Sciatic nerve (tissue), 2 donors: ENCODE measurements around the gene LRMDA. TPM values are rescaled to one million over a fixed set of nuclear protein-coding genes. Genes with fewer than 3 reads are reported as not detected.

ENCODE experiments used
- ATAC-seq: fragments of 200-7000 bp; cut with Tn5 transposase; one replicate; pipeline ENCODE4 v1.9.1; 2020; ENCODE audit warnings: mild to moderate bottlenecking, moderate library complexity
- DNase-seq: peaks from one replicate; pipeline ENCODE4 v3.0.0-alpha.2; 2020; ENCODE audit warnings: low spot score
- intact Hi-C: fragments of 100-400 bp; cut with DNase I; formaldehyde crosslinking; loops from one replicate; pipeline ENCODE4 v1.14.2; 2022
- total RNA-seq: library from RNA; stranded (reverse); fragmentation: NEBNext Ultra II Directional; extraction: Animal tissue kit (Norgen Biotek cat#: 25700); gene quantifications from one replicate; pipeline ENCODE4 v1.2.1, GENCODE V29; 2021
- donor health status: DM: no; HTN: no; CAD: no.
- donor health status: DM: no; HTN: no; CAD: no.

The LRMDA gene
- total RNA-seq, 1 donor from 2014 or later: 16.6 TPM

- intact Hi-C loops: no loop called here
- DNase-seq (no peak), ATAC-seq (no peak)
Observed at GRCh38 chr10:75875740-75876139, 444.3 kb downstream of the LRMDA start.

- ATAC-seq: no peak
- DNase-seq: no peak
- intact Hi-C loops: no loop called here
Observed at GRCh38 chr10:75876710-75877109, 445.3 kb downstream of the LRMDA start.

- ATAC-seq (no peak), DNase-seq (no peak)
- intact Hi-C loops: no loop called here
Observed at GRCh38 chr10:75877877-75878276, 446.5 kb downstream of the LRMDA start.

- ATAC-seq (no peak), DNase-seq (no peak)
- intact Hi-C loops: no loop called here
Observed at GRCh38 chr10:75878586-75878985, 447.2 kb downstream of the LRMDA start.

DNA sequence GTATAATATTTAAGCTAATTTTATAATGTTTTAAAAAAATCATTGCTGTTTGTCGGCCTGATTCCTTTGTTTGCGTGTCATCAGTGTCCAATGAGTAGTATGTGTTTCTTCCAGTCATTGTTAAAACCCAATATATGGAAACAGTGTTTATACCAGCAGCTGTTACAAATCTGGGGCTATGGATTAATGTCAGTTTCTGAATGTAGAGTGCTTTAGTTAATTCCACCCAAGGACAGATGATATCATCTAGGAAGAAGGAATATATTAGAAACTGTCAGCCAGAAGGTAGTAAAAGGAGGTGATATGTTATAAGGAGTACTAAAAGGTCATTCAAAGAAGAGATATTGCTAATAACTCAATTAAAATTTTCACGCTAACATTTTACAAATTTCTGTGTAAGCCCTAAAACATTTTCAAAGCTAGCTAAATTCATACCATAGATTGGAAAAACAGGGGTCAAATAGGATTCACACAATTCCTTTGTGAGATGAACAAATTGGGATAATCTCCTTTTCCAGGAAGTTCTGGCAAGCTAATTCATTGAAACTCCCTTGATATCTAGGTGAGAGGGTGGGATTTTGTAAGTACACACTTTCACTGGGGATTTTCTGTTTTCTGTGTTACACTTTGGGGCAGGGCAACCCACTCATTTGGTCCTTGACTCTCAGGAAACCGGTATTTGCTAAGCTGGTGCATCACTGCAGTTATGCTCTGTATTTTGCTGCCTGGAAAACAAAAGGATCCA is 448.8 kb downstream of the LRMDA start:
- DNase-seq (no peak), ATAC-seq (no peak)
- intact Hi-C loops: no loop called here

DNA sequence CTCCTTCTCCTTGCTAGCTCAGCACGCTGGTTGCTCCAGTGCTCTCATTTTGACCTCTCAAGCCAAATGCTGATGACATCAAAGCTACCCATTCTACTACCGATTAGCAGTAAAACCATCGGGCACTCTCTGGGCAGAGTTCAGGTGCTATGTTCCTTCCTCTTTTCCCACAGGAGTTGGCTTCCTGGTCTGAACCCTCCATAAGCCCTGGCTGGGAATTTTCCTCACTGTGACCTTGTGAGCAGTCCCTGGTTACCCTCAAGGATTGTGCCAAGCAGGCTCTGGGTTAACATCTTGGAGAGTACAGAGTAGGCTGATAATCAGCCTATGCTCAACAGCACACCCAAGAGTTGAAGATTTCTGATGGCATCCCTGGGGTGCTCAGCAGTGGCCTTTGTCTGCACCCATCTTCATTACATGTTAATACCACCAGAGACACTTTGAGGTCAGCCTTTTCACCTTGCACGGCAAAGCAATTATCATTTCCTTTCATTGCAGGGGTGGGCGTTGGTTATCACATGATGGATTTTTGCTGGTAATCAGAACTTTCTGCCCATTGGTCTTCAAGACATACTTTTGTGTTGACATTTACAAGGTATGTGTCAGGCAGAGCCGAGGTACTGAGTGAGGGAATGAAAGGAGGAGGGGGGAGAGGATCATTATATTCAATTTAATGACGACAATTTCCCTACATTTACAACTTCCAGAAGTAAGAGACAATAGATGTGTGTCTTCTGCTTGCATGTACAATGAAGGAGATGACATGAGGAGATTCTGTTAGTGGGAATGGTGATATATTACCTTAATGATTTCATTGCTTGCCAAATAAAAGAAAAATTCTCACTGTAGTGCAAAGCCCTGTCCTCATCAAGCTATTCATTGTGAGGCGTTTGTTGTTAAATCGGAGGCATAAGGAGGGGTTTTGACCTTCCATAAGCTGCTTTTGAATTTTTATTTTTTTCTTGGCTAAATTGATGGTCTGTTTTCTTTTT is 452.0 kb downstream of the LRMDA start:
- ATAC-seq: no peak
- DNase-seq: no peak

GRCh38 chr10:75884808-75885207 is 453.4 kb downstream of the LRMDA start:
- intact Hi-C loops: no loop called here
- no peak for DNase-seq
- ATAC-seq: no peak

More for the DNA sequence above, 452.0 kb downstream of the LRMDA start:
- intact Hi-C loops: no loop called here

DNA sequence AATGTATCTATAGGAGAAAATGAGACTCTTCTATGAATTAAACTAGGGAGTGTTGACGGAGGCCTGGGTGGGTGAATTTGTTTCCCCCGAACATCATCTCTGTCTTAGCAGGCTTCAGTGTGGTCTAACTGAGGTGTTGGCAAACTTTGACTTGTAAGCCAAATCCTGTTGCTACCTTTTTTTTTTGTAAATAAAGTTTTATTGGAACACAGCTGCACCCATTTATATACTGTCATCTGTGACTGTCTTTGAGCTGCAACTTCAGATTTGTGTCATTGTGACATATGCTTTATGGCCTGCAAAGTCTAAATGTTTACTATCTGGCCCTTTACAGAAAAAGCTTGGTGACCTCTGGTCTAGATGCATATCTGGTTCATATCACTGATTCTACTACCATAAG is 455.9 kb downstream of the LRMDA start:
- ATAC-seq (no peak), DNase-seq (no peak)
- intact Hi-C loops: no loop called here

- peak; percentile 81 for ATAC-seq
- intact Hi-C loops: no loop called here
Observed at GRCh38 chr10:75887992-75888680, 456.7 kb downstream of the LRMDA start.

DNA sequence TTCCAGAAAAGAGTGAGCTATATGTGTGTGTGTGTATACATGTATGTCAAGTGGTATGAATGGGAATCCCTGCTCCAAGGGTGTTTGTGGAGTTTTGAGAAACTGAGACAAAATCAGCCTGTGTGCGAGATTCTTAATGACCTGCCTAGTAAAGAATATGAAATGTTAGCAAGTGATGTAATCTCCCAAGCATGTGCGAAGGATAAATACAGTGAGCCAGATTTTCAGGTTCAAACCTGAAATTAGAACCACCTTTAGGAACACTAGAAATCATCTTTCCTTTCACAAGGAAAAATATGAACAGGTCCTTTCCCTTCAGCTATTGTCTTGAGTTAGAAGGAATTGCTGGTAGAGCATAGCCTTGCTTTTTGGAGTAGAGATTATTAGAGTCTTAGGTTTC is 457.6 kb downstream of the LRMDA start:
- intact Hi-C loops: no loop called here
- ATAC-seq: no peak
- DNase-seq: no peak

More at GRCh38 chr10:75887992-75888680, 456.7 kb downstream of the LRMDA start:
- no peak for DNase-seq

DNA sequence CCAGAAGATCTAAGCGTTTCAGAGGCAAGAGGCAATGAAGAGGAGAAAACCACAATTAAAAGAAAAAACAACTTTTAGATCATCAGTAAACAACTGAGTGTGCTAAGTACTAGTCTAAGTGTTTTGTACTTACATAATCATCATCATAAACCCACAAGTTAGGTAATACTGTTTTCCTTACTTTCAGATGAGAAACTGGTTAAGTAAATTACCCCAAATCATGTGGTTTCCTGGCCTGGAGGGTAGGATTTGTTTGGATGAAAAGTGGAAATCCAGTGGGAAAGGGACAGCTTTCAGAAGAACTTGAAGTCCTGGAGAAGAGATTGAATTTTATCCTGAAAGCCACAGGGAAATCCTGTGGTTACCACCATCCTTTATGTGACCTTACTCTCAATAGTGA is 463.3 kb downstream of the LRMDA start:
- DNase-seq: no peak
- intact Hi-C loops: no loop called here
- ATAC-seq: peak; percentile 52

DNA sequence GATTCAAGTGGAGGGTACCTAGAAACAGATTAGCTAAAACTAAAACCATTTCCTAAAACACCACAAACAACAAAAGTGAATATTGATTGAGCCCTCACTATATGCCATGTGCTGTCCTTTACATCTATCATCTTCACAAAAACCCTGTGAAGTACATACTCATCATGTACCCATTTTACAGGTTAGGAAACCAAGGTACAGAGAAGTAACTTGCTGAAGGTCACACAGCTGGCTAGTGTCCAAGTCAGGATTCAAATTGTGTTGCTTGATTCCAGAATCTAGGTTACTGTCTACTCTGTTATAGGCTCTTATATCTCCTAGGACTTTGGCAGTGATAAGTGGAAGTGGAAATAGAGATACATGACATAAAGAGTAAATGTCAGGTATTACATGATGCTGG is 463.8 kb downstream of the LRMDA start:
- DNase-seq (no peak), ATAC-seq (no peak)
- intact Hi-C loops: no loop called here

- ATAC-seq (no peak), DNase-seq (no peak)
- intact Hi-C loops: no loop called here
Observed at GRCh38 chr10:75899816-75900390, 468.5 kb downstream of the LRMDA start.

- DNase-seq (no peak), ATAC-seq (no peak)
- intact Hi-C loops: no loop called here
Observed at GRCh38 chr10:75902816-75903215, 471.4 kb downstream of the LRMDA start.

- ATAC-seq (no peak), DNase-seq (no peak)
- intact Hi-C loops: no loop called here
Observed at GRCh38 chr10:75904499-75905283, 473.3 kb downstream of the LRMDA start.

GRCh38 chr10:75905490-75905889 is 474.1 kb downstream of the LRMDA start:
- ATAC-seq (no peak), DNase-seq (no peak)
- intact Hi-C loops: no loop called here

GRCh38 chr10:75910032-75910431 is 478.6 kb downstream of the LRMDA start:
- intact Hi-C loops: loop anchor here (10.0 kb wide), 1 partner anchor 515 kb away; no protein-coding TSS in a partner anchor
- no peak for ATAC-seq

GRCh38 chr10:75911426-75911825 is 480.0 kb downstream of the LRMDA start:
- ATAC-seq (no peak), DNase-seq (no peak)
- intact Hi-C loops: loop anchor here (10.0 kb wide), 1 partner anchor 517 kb away; no protein-coding TSS in a partner anchor

More at GRCh38 chr10:75910032-75910431, 478.6 kb downstream of the LRMDA start:
- DNase-seq: no peak
